Lung (tissue), 12 donors: ENCODE results near the gene SPSB2. TPM values are rescaled to one million over a fixed set of nuclear protein-coding genes. Genes with fewer than 3 reads are reported as not detected.

ENCODE experiments used
- ATAC-seq: fragments of 200-7000 bp; cut with Tn5 transposase; one replicate; pipeline ENCODE4 v1.9.1; 2020; ENCODE audit warnings: moderate number of reproducible peaks; ENCODE audit not compliant: insufficient read depth, low FRiP score
- DNase-seq, 3 donors: peaks; one replicate each; pipeline ENCODE4 v3.0.0-alpha.2; 2013 to 2017
- H3K27ac ChIP-seq, 2 donors: one replicate each; pipeline ENCODE4 v1.5.1; 2013; ENCODE audit warnings: mild to moderate bottlenecking in 2 of 2, moderate library complexity in 2 of 2, control low read depth in 1 of 2, inconsistent platforms in 1 of 2, low read depth in 1 of 2, low read length in 1 of 2
- H3K27me3 ChIP-seq, 3 donors: one replicate each; pipeline ENCODE4 v1.5.1; 2013; ENCODE audit warnings: low read length in 2 of 3; ENCODE audit not compliant: control insufficient read depth in 3 of 3, insufficient read depth in 3 of 3
- H3K36me3 ChIP-seq, 4 donors: one replicate each; pipeline ENCODE4 v1.5.1; 2013; ENCODE audit warnings: low read length in 4 of 4, mild to moderate bottlenecking in 1 of 4, moderate library complexity in 1 of 4; ENCODE audit not compliant: control insufficient read depth in 4 of 4, insufficient read depth in 4 of 4
- H3K4me1 ChIP-seq, 5 donors: one replicate each; pipeline ENCODE4 v1.5.1; 2013; ENCODE audit warnings: low read length in 5 of 5, mild to moderate bottlenecking in 2 of 5, moderate library complexity in 1 of 5; ENCODE audit not compliant: control insufficient read depth in 5 of 5, insufficient read depth in 5 of 5
- H3K4me3 ChIP-seq: one replicate; pipeline ENCODE4 v1.5.1; 2013; ENCODE audit warnings: mild to moderate bottlenecking, control low read depth, moderate library complexity
- H3K9ac ChIP-seq, 2 donors: one replicate each; pipeline ENCODE4 v1.5.1; 2013; ENCODE audit warnings: low read length in 2 of 2, control low read depth in 1 of 2; ENCODE audit not compliant: insufficient read depth in 1 of 2
- H3K9me3 ChIP-seq, 4 donors: one replicate each; pipeline ENCODE4 v1.5.1; 2013; ENCODE audit warnings: low read length in 3 of 4, mild to moderate bottlenecking in 1 of 4, moderate library complexity in 1 of 4; ENCODE audit not compliant: control insufficient read depth in 4 of 4, insufficient read depth in 3 of 4
- CTCF ChIP-seq: IDR thresholded peaks from 2 replicates; pipeline ENCODE4 v1.5.1; 2012; ENCODE audit warnings: mild to moderate bottlenecking; ENCODE audit errors: control extremely low read depth, extremely low read depth
- WGBS, 2 donors: extraction: QIAGEN DNeasy Blood & Tissue Kit; methylation state at CpG; one replicate each; pipeline ENCODE4 v1.1.7; 2013; 5-methylcytosine and 5-hydroxymethylcytosine counted together
- polyA plus RNA-seq, 2 donors: library from polyadenylated mRNA; stranded (reverse); fragments of 200-250 nt; gene quantifications; one replicate each; pipeline ENCODE4 v1.2.1, GENCODE V29; 2013
- total RNA-seq, 2 donors: library from RNA; depleted of rRNA in 1 of 2; stranded (reverse); fragments of >200 nt in 1 of 2; gene quantifications; one replicate each; pipeline ENCODE4 v1.2.1, GENCODE V29; 2014 to 2021
- donor health status: control.
- donor health status: control.
- donor health status: Bipolar disorder and iron deficiency.
- donor health status: healthy.
- donor health status: DM: yes; HTN: yes; CAD: no.

Gene SPSB2
- total and polyA plus RNA-seq, 4 donors, result 21.0 to 39.8 (median 31.4) TPM

GRCh38 chr12:6858799-6859198 is 14.3 kb downstream of the SPSB2 start:
- ATAC-seq (no peak), DNase-seq (no peak)
- H3K4me1 ChIP-seq, result no peaks in the 10 kb centered on the region
- H3K27ac ChIP-seq, result no peak overlapping the region
- H3K9me3 ChIP-seq, result no peaks in the 10 kb centered on the region
- no peaks in the 10 kb centered on the region for H3K27me3 ChIP-seq
- TF ChIP-seq CTCF, result no peak
- peaks cover 29 to 56% (median 51%) of the 10 kb centered on the region in 4 donors for H3K36me3 ChIP-seq
- WGBS, 2 donors, result 93 to 97% methylated on average over 2 of the region's 2 CpGs
- no peak overlapping the region for H3K4me3 ChIP-seq
- no peak overlapping the region for H3K9ac ChIP-seq

GRCh38 chr12:6855322-6855721 is 17.8 kb downstream of the SPSB2 start:
- Histone ChIP-seq H3K27ac (no peak overlapping the region), H3K9me3 (no peaks in the 10 kb centered on the region), H3K9ac (no peak overlapping the region), H3K4me3 (no peak overlapping the region), H3K4me1 (peaks cover 0 to 17% (median 7%) of the 10 kb centered on the region in 5 donors), H3K36me3 (peaks cover 23 to 41% (median 31%) of the 10 kb centered on the region in 4 donors), H3K27me3 (no peaks in the 10 kb centered on the region)
- WGBS, 2 donors, result 92 to 93% methylated on average over 14 of the region's 14 CpGs
- no peak for TF ChIP-seq CTCF
- no peak for ATAC-seq
- no peak for DNase-seq

GRCh38 chr12:6854036-6854435 is 19.1 kb downstream of the SPSB2 start:
- Histone ChIP-seq H3K27me3 (no peaks in the 10 kb centered on the region), H3K4me1 (peaks cover 0 to 26% (median 7%) of the 10 kb centered on the region in 5 donors), H3K9me3 (no peaks in the 10 kb centered on the region), H3K36me3 (peaks cover 18 to 39% (median 26%) of the 10 kb centered on the region in 4 donors), H3K4me3 (no peak overlapping the region), H3K27ac (peak overlapping the region in 1 of 2 donors; percentile 6), H3K9ac (no peak overlapping the region)
- 77 to 80% methylated on average over 6 of the region's 6 CpGs for WGBS, 2 donors
- no peak for TF ChIP-seq CTCF
- DNase-seq, result no peak
- ATAC-seq, result no peak

- H3K9me3 ChIP-seq, result no peaks in the 10 kb centered on the region
- no peak for DNase-seq
- H3K9ac ChIP-seq, result no peak overlapping the region
- H3K4me1 ChIP-seq, result peaks cover 0 to 26% (median 7%) of the 10 kb centered on the region in 5 donors
- WGBS, 2 donors, result 43 to 60% methylated on average over 1 of the region's 1 CpG
- peaks cover 15 to 37% (median 26%) of the 10 kb centered on the region in 4 donors for H3K36me3 ChIP-seq
- no peak for TF ChIP-seq CTCF
- no peak for ATAC-seq
- no peaks in the 10 kb centered on the region for H3K27me3 ChIP-seq
- no peak overlapping the region for H3K27ac ChIP-seq
- no peak overlapping the region for H3K4me3 ChIP-seq
Measured at GRCh38 chr12:6853626-6854025, 19.5 kb downstream of the SPSB2 start.
